NB4 (cell line): ENCODE measurements around the gene MED7.

Experiments
- MYC ChIP-seq: IDR thresholded peaks from 2 replicates; pipeline ENCODE4 v1.6.1; 2011; ENCODE audit warnings: low read depth, low read length
- POLR2A ChIP-seq: IDR thresholded peaks from 2 replicates; pipeline ENCODE4 v1.6.1; 2011; ENCODE audit warnings: mild to moderate bottlenecking; ENCODE audit not compliant: insufficient read length; ENCODE audit errors: extremely low read depth
- TF ChIP-seq, protein P1 (sequence below): IDR thresholded peaks from one replicate; pipeline ENCODE4 v1.5.1; 2012; ENCODE audit warnings: low read depth, low read length
- TF ChIP-seq, protein P2 (sequence below): IDR thresholded peaks from 2 replicates; pipeline ENCODE4 v1.6.1; 2011; ENCODE audit warnings: low read depth, low read length

DNA sequence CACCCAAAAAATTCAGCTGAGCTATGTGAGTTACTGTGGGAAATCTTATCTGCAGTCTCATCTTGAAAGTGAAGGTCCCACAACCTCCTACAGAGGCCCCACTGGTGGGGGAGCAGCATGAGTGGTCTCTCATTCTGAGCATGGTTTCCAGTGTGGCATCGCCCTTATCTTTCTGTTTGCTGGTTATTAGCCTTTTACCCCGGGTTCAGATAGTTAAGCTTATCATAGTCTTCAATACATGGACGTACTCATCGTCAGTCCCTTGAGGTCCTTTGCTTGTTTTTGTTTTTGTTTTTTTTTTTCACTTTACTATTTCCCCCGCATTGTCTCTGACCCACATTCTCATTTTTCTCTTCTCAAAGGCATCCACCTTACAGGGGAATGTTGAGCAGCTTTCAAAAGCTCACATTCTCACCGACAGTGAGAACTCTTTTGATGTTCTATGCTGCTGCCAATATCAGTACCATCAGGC, 26.1 kb downstream of the MED7 start:
- TF ChIP-seq POLR2A (no peak), MYC (no peak)
- TF ChIP-seq, protein P1, sequence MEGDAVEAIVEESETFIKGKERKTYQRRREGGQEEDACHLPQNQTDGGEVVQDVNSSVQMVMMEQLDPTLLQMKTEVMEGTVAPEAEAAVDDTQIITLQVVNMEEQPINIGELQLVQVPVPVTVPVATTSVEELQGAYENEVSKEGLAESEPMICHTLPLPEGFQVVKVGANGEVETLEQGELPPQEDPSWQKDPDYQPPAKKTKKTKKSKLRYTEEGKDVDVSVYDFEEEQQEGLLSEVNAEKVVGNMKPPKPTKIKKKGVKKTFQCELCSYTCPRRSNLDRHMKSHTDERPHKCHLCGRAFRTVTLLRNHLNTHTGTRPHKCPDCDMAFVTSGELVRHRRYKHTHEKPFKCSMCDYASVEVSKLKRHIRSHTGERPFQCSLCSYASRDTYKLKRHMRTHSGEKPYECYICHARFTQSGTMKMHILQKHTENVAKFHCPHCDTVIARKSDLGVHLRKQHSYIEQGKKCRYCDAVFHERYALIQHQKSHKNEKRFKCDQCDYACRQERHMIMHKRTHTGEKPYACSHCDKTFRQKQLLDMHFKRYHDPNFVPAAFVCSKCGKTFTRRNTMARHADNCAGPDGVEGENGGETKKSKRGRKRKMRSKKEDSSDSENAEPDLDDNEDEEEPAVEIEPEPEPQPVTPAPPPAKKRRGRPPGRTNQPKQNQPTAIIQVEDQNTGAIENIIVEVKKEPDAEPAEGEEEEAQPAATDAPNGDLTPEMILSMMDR = no peak
- TF ChIP-seq, protein P2, sequence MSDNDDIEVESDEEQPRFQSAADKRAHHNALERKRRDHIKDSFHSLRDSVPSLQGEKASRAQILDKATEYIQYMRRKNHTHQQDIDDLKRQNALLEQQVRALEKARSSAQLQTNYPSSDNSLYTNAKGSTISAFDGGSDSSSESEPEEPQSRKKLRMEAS = no peak
